HepG2 (cell line): ENCODE data around the gene CDH22. TPM values are rescaled to one million over a fixed set of nuclear protein-coding genes. Genes with fewer than 3 reads are reported as not detected.

Experiments used
- ATAC-seq: fragments of 200-7000 bp; cut with Tn5 transposase; 3 replicates; pipeline ENCODE4 v1.9.1; 2020; ENCODE audit warnings: mild to moderate bottlenecking, moderate library complexity
- BruUV-seq: library from RNA; stranded (reverse); fragments of 400-500 nt; replicated peaks from 2 replicates; lab custom pipeline; 2021; lab: Mats Ljungman, UMichigan
- CTCF ChIA-PET: fragments of 300-600 bp; formaldehyde crosslinking; extraction: SDS; loops from one replicate; lab custom pipeline; 2021; ENCODE audit warnings: low total read pairs, inconsistent platforms, low intra/inter-chr PET ratio; lab: Yijun Ruan, JAX
- POLR2A ChIA-PET: fragments of 350-600 bp; sonication (Branson Sonifier 250); formaldehyde crosslinking; loops from one replicate; lab custom pipeline; 2020; ENCODE audit warnings: antibody characterized with exemption, inconsistent platforms; lab: Yijun Ruan, JAX
- DNase-seq: peaks from one replicate; pipeline ENCODE4 v3.0.0-alpha.2; 2015; ENCODE audit warnings: low spot score
- FAIRE-seq: peaks from 3 replicates; lab custom pipeline; 2011; peaks lifted over from hg19 to GRCh38; lab: Jason Lieb, UNC
- H2AFZ ChIP-seq: one replicate; pipeline ENCODE4 v1.6.1; 2011; ENCODE audit warnings: low read length, inconsistent platforms
- H3K27ac ChIP-seq: fragments of 300-600 bp; 3 replicates; pipeline ENCODE4 v1.8.0; 2011; ENCODE audit warnings: mixed run types, mild to moderate bottlenecking, mixed read lengths, low read length, inconsistent platforms; ENCODE audit not compliant: insufficient read depth; ENCODE audit errors: extremely low read length
- H3K27me3 ChIP-seq, 2 experiments: fragments of 200-600 bp in 1 of 2; 2 replicates in 1 of 2; 3 replicates in 1 of 2; pipeline versions ENCODE4 v1.6.0 to v1.8.0; 2011; ENCODE audit warnings: low read length in 2 of 2, mild to moderate bottlenecking in 2 of 2, moderate library complexity in 2 of 2, inconsistent platforms in 1 of 2; ENCODE audit not compliant: insufficient read depth in 2 of 2, control insufficient read depth in 1 of 2
- H3K36me3 ChIP-seq, 2 experiments: fragments of 200-600 bp in 1 of 2; replicated peaks in 1 of 2; 2 replicates in 1 of 2; 3 replicates in 1 of 2; pipeline versions ENCODE4 v1.5.1 to v1.8.0; 2011; ENCODE audit warnings: low read length in 2 of 2, inconsistent platforms in 1 of 2; ENCODE audit not compliant: insufficient read depth in 2 of 2, control insufficient read depth in 1 of 2
- H3K4me1 ChIP-seq: 2 replicates; pipeline ENCODE4 v1.5.1; 2012; ENCODE audit warnings: low read length, inconsistent platforms; ENCODE audit not compliant: insufficient read depth
- H3K4me2 ChIP-seq: 2 replicates; pipeline ENCODE4 v1.6.0; 2011; ENCODE audit warnings: low read depth, low read length, inconsistent platforms
- H3K4me3 ChIP-seq, 3 experiments: fragments of 200-600 bp in 1 of 3; sonication (generic), shearing (Covaris generic) in 1 of 3; replicated peaks in 1 of 3; 2 replicates each; pipeline ENCODE4 v1.5.1; 2011 to 2016; ENCODE audit warnings: low read length in 3 of 3, inconsistent platforms in 2 of 3, low read depth in 2 of 3, mild to moderate bottlenecking in 2 of 3, control low read depth in 1 of 3, mixed read lengths in 1 of 3; ENCODE audit not compliant: insufficient read depth in 1 of 3
- H3K79me2 ChIP-seq: one replicate; pipeline ENCODE4 v1.6.1; 2011; ENCODE audit warnings: low read length, inconsistent platforms; ENCODE audit not compliant: insufficient read depth
- H3K9ac ChIP-seq: 2 replicates; pipeline ENCODE4 v1.6.0; 2011; ENCODE audit warnings: mild to moderate bottlenecking, low read depth, low read length, inconsistent platforms; ENCODE audit not compliant: insufficient read depth
- H3K9me3 ChIP-seq: 2 replicates; pipeline ENCODE4 v1.5.1; 2012; ENCODE audit warnings: mild to moderate bottlenecking, low read length
- H4K20me1 ChIP-seq: 2 replicates; pipeline ENCODE4 v1.6.0; 2011; ENCODE audit warnings: inconsistent platforms, mild to moderate bottlenecking, low read length, moderate library complexity; ENCODE audit not compliant: insufficient read depth
- GFI1 ChIP-seq: sonication (generic); formaldehyde crosslinking; IDR thresholded peaks from 2 replicates; pipeline ENCODE4 v1.5.0; 2020; ENCODE audit warnings: missing genetic modification reagents, mild to moderate bottlenecking, borderline replicate concordance
- JARID2 ChIP-seq: sonication (generic); formaldehyde crosslinking; IDR thresholded peaks from 2 replicates; pipeline ENCODE4 v1.8.1; 2023; ENCODE audit warnings: missing genetic modification reagents, inconsistent platforms; ENCODE audit not compliant: insufficient replicate concordance
- KDM4B ChIP-seq: sonication (generic); formaldehyde crosslinking; IDR thresholded peaks from 2 replicates; pipeline ENCODE4 v1.4.0; 2020; ENCODE audit warnings: missing genetic modification reagents
- KDM5B ChIP-seq: sonication (generic); formaldehyde crosslinking; IDR thresholded peaks from 2 replicates; pipeline ENCODE4 v1.4.0; 2020; ENCODE audit warnings: missing genetic modification reagents, mild to moderate bottlenecking, borderline replicate concordance
- YEATS4 ChIP-seq: sonication (generic); formaldehyde crosslinking; IDR thresholded peaks from 2 replicates; pipeline ENCODE4 v1.4.0; 2020; ENCODE audit warnings: missing genetic modification reagents, borderline replicate concordance
- ZBTB37 ChIP-seq: sonication (generic); formaldehyde crosslinking; IDR thresholded peaks from 2 replicates; pipeline ENCODE4 v1.4.0; 2020; ENCODE audit warnings: mild to moderate bottlenecking, missing genetic modification reagents
- ZNF20 ChIP-seq: sonication (generic); formaldehyde crosslinking; IDR thresholded peaks from 2 replicates; pipeline ENCODE4 v1.4.0; 2020; ENCODE audit warnings: mild to moderate bottlenecking, moderate library complexity, missing genetic modification reagents
- ZNF687 ChIP-seq: sonication (generic); formaldehyde crosslinking; IDR thresholded peaks from 2 replicates; pipeline ENCODE4 v1.5.1; 2020; ENCODE audit warnings: mild to moderate bottlenecking, missing genetic modification reagents, moderate library complexity
- ZNF740 ChIP-seq: sonication (generic); formaldehyde crosslinking; IDR thresholded peaks from 2 replicates; pipeline ENCODE4 v1.4.0; 2020; ENCODE audit warnings: missing genetic modification reagents
- ZNF841 ChIP-seq: sonication (generic); formaldehyde crosslinking; IDR thresholded peaks from 2 replicates; pipeline ENCODE4 v1.8.1; 2023; ENCODE audit warnings: missing genetic modification reagents, borderline replicate concordance
- WGBS: methylation state at CpG from one replicate; pipeline ENCODE4 v1.1.6; 2017; ENCODE audit warnings: low lambda C conversion rate; 5-methylcytosine and 5-hydroxymethylcytosine counted together
- in situ Hi-C: cut with HindIII; loops from 2 replicates; pipeline ENCODE4 v1.10.0; 2017; ENCODE audit warnings: low pct_unique_long_range_greater_than_20kb; ENCODE audit not compliant: extremely low pct_ligation_motif_present
- intact Hi-C: fragments of 100-400 bp; cut with micrococcal nuclease; formaldehyde crosslinking; loops from one replicate; pipeline ENCODE4 v1.10.0; 2022; ENCODE audit not compliant: unreplicated experiment
- polyA plus RNA-seq, 8 experiments: library from polyadenylated mRNA; depleted of rRNA in 3 of 8; stranded (reverse) in 7 of 8; unstranded in 1 of 8; fragments of >200 nt; fragmentation: Illumina TruSeq in 4 of 8; extraction: Trizol in 4 of 8; gene quantifications; 2 replicates each; pipeline versions ENCODE4 v1.2.1 to v1.2.3, GENCODE V29; 2011 to 2016; ENCODE audit warnings: low read depth in 4 of 8, missing spikeins in 1 of 8, mixed read lengths in 1 of 8; ENCODE audit not compliant: insufficient read depth in 1 of 8
- total RNA-seq, 5 experiments: library from RNA; depleted of rRNA; stranded (reverse); fragments of >200 nt; fragmentation: Illumina TruSeq; extraction: Trizol; gene quantifications; 2 replicates each; pipeline ENCODE4 v1.2.3, GENCODE V29; 2016; ENCODE audit warnings: low read depth in 1 of 5

CDH22 gene
- total and polyA plus RNA-seq, 2 of the 13 experiments (the other 11 are each of a cell fraction or from before 2014, with no cell fraction given): not detected

- whole genome bisulfite sequencing: 4% methylated on average over 8 of the region's 8 CpGs
- Histone ChIP-seq H3K4me1 (no peaks in the 10 kb centered on the region), H3K9ac (no peak overlapping the region), H3K36me3 (no peaks in the 10 kb centered on the region), H3K27me3 (peaks cover 10 to 69% of the 10 kb centered on the region in 2 experiments; a peak in 4 of 5 replicates), H3K4me3 (no peak overlapping the region), H3K9me3 (no peaks in the 10 kb centered on the region), H4K20me1 (no peaks in the 10 kb centered on the region), H3K4me2 (no peak overlapping the region), H3K27ac (no peak overlapping the region), H2AFZ (no peak overlapping the region), H3K79me2 (no peaks in the 10 kb centered on the region)
- ChIA-PET POLR2A (no interaction called here), CTCF (no interaction called here)
- no TSS peak for BruUV-seq
- peak; percentile 29 for ATAC-seq
- no peak for DNase-seq
- in situ Hi-C loops: no loop called here
- TF ChIP-seq YEATS4: no peak
- 0 out of 2 replicates have a peak, but pooled peaks have one; percentile 11 for TF ChIP-seq ZNF687
- intact Hi-C loops: no loop called here
- peak; percentile 18 for FAIRE-seq
Observed at GRCh38 chr20:46139266-46139889, 168.9 kb downstream of the CDH22 start.

- Histone ChIP-seq H3K4me1 (no peaks in the 10 kb centered on the region), H4K20me1 (no peaks in the 10 kb centered on the region), H3K27me3 (peaks cover 13 to 77% of the 10 kb centered on the region in 2 experiments; a peak in 4 of 5 replicates), H3K4me2 (no peak overlapping the region), H3K9ac (no peak overlapping the region), H3K9me3 (no peaks in the 10 kb centered on the region), H3K27ac (no peak overlapping the region), H2AFZ (no peak overlapping the region), H3K36me3 (no peaks in the 10 kb centered on the region), H3K4me3 (no peak overlapping the region), H3K79me2 (no peaks in the 10 kb centered on the region)
- intact Hi-C loops: no loop called here
- BruUV-seq: no TSS peak
- no peak for DNase-seq
- 21% methylated on average over 5 of the region's 5 CpGs for WGBS
- no peak for TF ChIP-seq ZNF20
- TF ChIP-seq KDM4B (CRISPR knock-in tag): no peak
- no peak for TF ChIP-seq JARID2 (CRISPR knock-in tag)
- TF ChIP-seq GFI1 (CRISPR knock-in tag): no peak
- no peak for TF ChIP-seq ZNF740 (CRISPR knock-in tag)
- TF ChIP-seq KDM5B: no peak
- TF ChIP-seq ZNF841 (CRISPR knock-in tag): no peak
- TF ChIP-seq ZBTB37 (CRISPR knock-in tag): no peak
- in situ Hi-C loops: no loop called here
- ChIA-PET CTCF (no interaction called here), POLR2A (no interaction called here)
- no peak for ATAC-seq
- FAIRE-seq: no peak
Observed at GRCh38 chr20:46137816-46138215, 170.5 kb downstream of the CDH22 start.
